ENCODE measurements around the gene CRTC3.

CRTC3 gene

GRCh38 chr15:90603893-90604292 is 74.2 kb downstream of the CRTC3 start:
- TF ChIP-seq CTCF (IDR thresholded peaks at IDR 0.05; ENCODE audit: low read depth, low read length, missing control alignments): peak; percentile 42
- no peak for DNase-seq (ENCODE audit: extremely low read depth, low read depth)
- no peak overlapping the region for H3K4me3 ChIP-seq (replicated peaks; ENCODE audit: low read depth, low read length)

GRCh38 chr15:90606641-90607040 is 76.9 kb downstream of the CRTC3 start:
- DNase-seq (ENCODE audit: extremely low read depth, low read depth): no peak
- no peak overlapping the region for H3K4me3 ChIP-seq (replicated peaks; ENCODE audit: low read depth, low read length)
- no peak for TF ChIP-seq CTCF (IDR thresholded peaks at IDR 0.05; ENCODE audit: low read depth, low read length, missing control alignments)

GRCh38 chr15:90607361-90607760 is 77.6 kb downstream of the CRTC3 start:
- H3K4me3 ChIP-seq (replicated peaks; ENCODE audit: low read depth, low read length): no peak overlapping the region
- no peak for TF ChIP-seq CTCF (IDR thresholded peaks at IDR 0.05; ENCODE audit: low read depth, low read length, missing control alignments)
- no peak for DNase-seq (ENCODE audit: extremely low read depth, low read depth)

GRCh38 chr15:90609242-90610180 is 79.8 kb downstream of the CRTC3 start:
- H3K4me3 ChIP-seq (replicated peaks; ENCODE audit: low read depth, low read length): no peak overlapping the region
- no peak for DNase-seq (ENCODE audit: extremely low read depth, low read depth)
- no peak for TF ChIP-seq CTCF (IDR thresholded peaks at IDR 0.05; ENCODE audit: low read depth, low read length, missing control alignments)

GRCh38 chr15:90610190-90610589 is 80.5 kb downstream of the CRTC3 start:
- DNase-seq (ENCODE audit: extremely low read depth, low read depth): no peak
- no peak for TF ChIP-seq CTCF (IDR thresholded peaks at IDR 0.05; ENCODE audit: low read depth, low read length, missing control alignments)
- no peak overlapping the region for H3K4me3 ChIP-seq (replicated peaks; ENCODE audit: low read depth, low read length)

- DNase-seq (ENCODE audit: extremely low read depth, low read depth): no peak
- H3K4me3 ChIP-seq (replicated peaks; ENCODE audit: low read depth, low read length): no peak overlapping the region
- no peak for TF ChIP-seq CTCF (IDR thresholded peaks at IDR 0.05; ENCODE audit: low read depth, low read length, missing control alignments)
These were observed 81.4 kb downstream of the CRTC3 start for GRCh38 chr15:90611157-90611556.

Measured in HFF-Myc (cell line).